ENCODE results near the gene KRT12.

The KRT12 gene

DNA sequence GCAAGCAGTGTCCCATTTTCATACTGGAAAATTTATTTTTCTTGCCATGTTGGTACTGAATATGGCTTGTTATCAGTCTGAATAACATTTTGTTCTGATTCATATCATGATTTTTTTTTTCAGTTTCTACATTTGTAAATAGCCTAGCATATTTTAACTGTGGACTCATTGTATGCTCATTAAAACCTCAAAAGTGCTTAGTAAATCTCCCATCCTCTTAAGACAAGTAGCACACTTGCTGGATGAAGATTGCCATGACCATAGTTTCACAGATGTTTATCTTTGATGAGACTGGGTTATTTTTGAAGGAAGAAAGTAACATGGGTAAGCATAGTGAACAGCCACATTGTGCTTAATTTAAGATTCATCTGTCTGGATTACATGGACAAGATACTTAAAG is 45.5 kb downstream of the KRT12 start:
- Histone ChIP-seq H3K4me3 (ENCODE audit: low read length) (no peak overlapping the region), H3K36me3 (replicated peaks; ENCODE audit: low read depth, low read length) (peaks cover 13% of the 10 kb centered on the region), H3K4me2 (ENCODE audit: low read length) (no peak overlapping the region), H3K79me2 (ENCODE audit: low read length) (peaks cover 12% of the 10 kb centered on the region), H3K4me1 (ENCODE audit: low read length) (peaks cover 30% of the 10 kb centered on the region), H3K27me3 (ENCODE audit: low read depth, low read length) (no peaks in the 10 kb centered on the region), H3K9ac (ENCODE audit: low read length) (no peak overlapping the region), H2AFZ (ENCODE audit: low read depth, low read length) (no peak overlapping the region), H4K20me1 (ENCODE audit: insufficient read depth, low read length) (no peaks in the 10 kb centered on the region), H3K27ac (ENCODE audit: low read length) (no peak overlapping the region), H3K9me3 (ENCODE audit: insufficient read depth, low read length) (no peaks in the 10 kb centered on the region)
- no peak for TF ChIP-seq EZH2phosphoT487 (IDR thresholded peaks at IDR 0.05; ENCODE audit: low read depth)
- TF ChIP-seq, protein P1, sequence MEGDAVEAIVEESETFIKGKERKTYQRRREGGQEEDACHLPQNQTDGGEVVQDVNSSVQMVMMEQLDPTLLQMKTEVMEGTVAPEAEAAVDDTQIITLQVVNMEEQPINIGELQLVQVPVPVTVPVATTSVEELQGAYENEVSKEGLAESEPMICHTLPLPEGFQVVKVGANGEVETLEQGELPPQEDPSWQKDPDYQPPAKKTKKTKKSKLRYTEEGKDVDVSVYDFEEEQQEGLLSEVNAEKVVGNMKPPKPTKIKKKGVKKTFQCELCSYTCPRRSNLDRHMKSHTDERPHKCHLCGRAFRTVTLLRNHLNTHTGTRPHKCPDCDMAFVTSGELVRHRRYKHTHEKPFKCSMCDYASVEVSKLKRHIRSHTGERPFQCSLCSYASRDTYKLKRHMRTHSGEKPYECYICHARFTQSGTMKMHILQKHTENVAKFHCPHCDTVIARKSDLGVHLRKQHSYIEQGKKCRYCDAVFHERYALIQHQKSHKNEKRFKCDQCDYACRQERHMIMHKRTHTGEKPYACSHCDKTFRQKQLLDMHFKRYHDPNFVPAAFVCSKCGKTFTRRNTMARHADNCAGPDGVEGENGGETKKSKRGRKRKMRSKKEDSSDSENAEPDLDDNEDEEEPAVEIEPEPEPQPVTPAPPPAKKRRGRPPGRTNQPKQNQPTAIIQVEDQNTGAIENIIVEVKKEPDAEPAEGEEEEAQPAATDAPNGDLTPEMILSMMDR (IDR thresholded peaks at IDR 0.05; ENCODE audit: low read depth, low read length): no peak

DNA sequence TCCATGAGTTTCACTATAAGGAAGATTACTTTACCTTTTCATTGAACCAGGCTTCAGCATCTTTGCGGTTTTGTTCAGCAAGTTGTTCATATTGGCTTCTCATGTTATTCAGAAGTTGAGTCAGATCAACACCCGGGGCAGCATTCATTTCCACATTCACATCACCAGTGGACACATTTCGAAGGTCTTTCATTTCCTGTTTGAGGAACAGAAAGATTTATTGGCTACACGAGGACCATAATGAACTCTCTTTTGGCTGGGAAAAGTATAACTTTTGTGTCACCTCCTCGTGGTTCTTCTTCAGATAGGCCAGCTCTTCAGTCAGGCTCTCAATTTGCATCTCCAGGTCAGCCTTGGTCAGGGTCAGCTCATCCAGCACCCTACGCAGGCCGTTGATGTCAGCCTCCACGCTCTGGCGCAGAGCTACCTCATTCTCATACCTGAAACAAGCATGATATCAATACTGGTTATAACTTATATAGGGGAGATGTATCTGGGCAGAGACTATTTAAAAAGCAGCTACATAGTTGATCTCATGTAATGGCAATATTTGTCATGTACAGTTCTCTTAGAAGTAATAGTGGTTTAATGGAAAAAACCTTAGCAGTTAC is 46.7 kb downstream of the KRT12 start:
- H3K27me3 ChIP-seq (ENCODE audit: low read depth, low read length): no peaks in the 10 kb centered on the region
- H3K36me3 ChIP-seq (replicated peaks; ENCODE audit: low read depth, low read length): peaks cover 13% of the 10 kb centered on the region
- peaks cover 12% of the 10 kb centered on the region for H3K79me2 ChIP-seq (ENCODE audit: low read length)
- peak overlapping the region; percentile 91 for H3K4me2 ChIP-seq (ENCODE audit: low read length)
- H3K4me1 ChIP-seq (ENCODE audit: low read length): peaks cover 30% of the 10 kb centered on the region
- no peak overlapping the region for H2AFZ ChIP-seq (ENCODE audit: low read depth, low read length)
- no peak for TF ChIP-seq EZH2phosphoT487 (IDR thresholded peaks at IDR 0.05; ENCODE audit: low read depth)
- TF ChIP-seq, protein P1 (IDR thresholded peaks at IDR 0.05; ENCODE audit: low read depth, low read length): no peak
- no peaks in the 10 kb centered on the region for H3K9me3 ChIP-seq (ENCODE audit: insufficient read depth, low read length)
- no peaks in the 10 kb centered on the region for H4K20me1 ChIP-seq (ENCODE audit: insufficient read depth, low read length)
- peak overlapping the region; percentile 92 for H3K4me3 ChIP-seq (ENCODE audit: low read length)
- H3K27ac ChIP-seq (ENCODE audit: low read length): peak overlapping the region; percentile 69
- H3K9ac ChIP-seq (ENCODE audit: low read length): no peak overlapping the region

DNA sequence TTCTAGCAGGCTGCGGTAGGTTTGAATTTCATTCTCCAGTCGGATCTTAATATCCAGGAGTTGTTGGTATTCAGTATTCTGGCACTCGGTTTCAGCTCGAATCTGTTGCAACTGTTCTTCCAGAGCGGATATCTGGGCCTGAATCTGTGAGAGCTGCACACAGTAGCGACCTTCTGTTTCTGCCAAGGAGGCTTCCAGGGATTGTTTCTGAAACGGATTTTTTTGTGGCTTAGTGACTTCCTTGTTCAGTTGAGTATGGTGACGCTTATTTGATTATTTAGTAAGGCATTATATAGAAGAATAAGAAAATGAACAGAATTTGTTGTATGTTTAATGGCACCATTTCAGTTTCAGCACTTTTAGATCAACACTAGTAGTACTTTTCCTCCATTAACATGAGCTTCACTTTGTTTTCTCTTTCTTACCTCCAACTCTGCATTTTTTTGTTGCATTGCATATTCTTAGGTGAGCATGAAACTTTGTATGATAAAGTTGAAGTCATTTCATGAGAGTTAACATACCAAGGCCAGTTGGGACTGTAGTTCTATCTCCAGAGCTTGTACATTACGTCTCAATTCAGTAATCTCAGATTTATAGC is 47.4 kb downstream of the KRT12 start:
- TF ChIP-seq EZH2phosphoT487 (IDR thresholded peaks at IDR 0.05; ENCODE audit: low read depth): no peak
- TF ChIP-seq, protein P1 (IDR thresholded peaks at IDR 0.05; ENCODE audit: low read depth, low read length): no peak
- Histone ChIP-seq H3K36me3 (replicated peaks; ENCODE audit: low read depth, low read length) (peaks cover 13% of the 10 kb centered on the region), H2AFZ (ENCODE audit: low read depth, low read length) (peak overlapping the region; percentile 92), H3K4me1 (ENCODE audit: low read length) (peaks cover 29% of the 10 kb centered on the region), H3K4me2 (ENCODE audit: low read length) (peak overlapping the region; percentile 91), H4K20me1 (ENCODE audit: insufficient read depth, low read length) (no peaks in the 10 kb centered on the region), H3K9me3 (ENCODE audit: insufficient read depth, low read length) (no peaks in the 10 kb centered on the region), H3K27ac (ENCODE audit: low read length) (peak overlapping the region; percentile 69), H3K27me3 (ENCODE audit: low read depth, low read length) (no peaks in the 10 kb centered on the region), H3K4me3 (ENCODE audit: low read length) (peak overlapping the region; percentile 92), H3K79me2 (ENCODE audit: low read length) (peaks cover 12% of the 10 kb centered on the region), H3K9ac (ENCODE audit: low read length) (peak overlapping the region; percentile 71)

DNA sequence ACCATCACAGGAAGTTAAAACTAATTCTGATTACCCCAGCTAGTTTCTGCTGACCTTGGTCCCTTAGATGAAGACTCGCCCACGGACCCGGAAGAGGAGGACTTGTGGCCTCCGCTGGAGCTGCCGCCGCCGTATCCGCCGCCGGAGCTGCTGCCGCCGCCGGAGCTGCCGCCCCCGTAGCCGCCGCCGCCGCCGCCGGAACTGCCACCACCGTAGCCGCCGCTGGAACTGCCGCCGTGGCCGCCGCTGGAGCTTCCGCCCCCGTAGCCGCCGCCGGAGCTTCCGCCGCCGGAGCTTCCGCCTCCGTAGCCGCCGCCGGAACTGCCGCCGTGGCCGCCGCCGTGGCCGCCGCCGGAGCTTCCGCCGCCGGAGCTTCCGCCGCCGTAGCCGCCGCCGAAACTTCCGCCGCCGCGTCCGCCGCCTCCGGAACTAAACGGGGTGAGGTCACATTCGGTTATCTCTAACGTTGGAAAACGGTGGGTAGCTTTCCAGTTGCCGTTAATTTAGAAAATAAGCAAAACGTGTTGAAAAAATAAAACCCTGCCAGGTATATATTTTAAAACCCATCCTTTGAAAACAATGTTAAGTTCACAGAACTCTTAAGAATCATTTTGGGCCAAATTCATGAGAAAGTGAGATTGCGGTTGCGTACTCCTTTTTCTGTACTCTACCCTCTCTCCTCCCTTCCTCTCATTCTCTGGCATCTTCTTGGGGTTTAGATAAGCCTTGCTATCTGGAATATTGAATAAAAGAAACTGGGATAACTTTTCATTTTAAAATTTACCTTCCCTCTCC is 48.1 kb downstream of the KRT12 start:
- peak overlapping the region; percentile 92 for H3K4me3 ChIP-seq (ENCODE audit: low read length)

More for the DNA sequence above, 48.1 kb downstream of the KRT12 start:
- H3K4me2 ChIP-seq (ENCODE audit: low read length): peak overlapping the region; percentile 91
- no peaks in the 10 kb centered on the region for H4K20me1 ChIP-seq (ENCODE audit: insufficient read depth, low read length)
- H3K9ac ChIP-seq (ENCODE audit: low read length): peak overlapping the region; percentile 83
- H3K27me3 ChIP-seq (ENCODE audit: low read depth, low read length): no peaks in the 10 kb centered on the region
- no peak for TF ChIP-seq EZH2phosphoT487 (IDR thresholded peaks at IDR 0.05; ENCODE audit: low read depth)
- TF ChIP-seq, protein P1 (IDR thresholded peaks at IDR 0.05; ENCODE audit: low read depth, low read length): no peak
- H3K9me3 ChIP-seq (ENCODE audit: insufficient read depth, low read length): no peaks in the 10 kb centered on the region
- H3K36me3 ChIP-seq (replicated peaks; ENCODE audit: low read depth, low read length): peaks cover 13% of the 10 kb centered on the region
- peak overlapping the region; percentile 73 for H3K27ac ChIP-seq (ENCODE audit: low read length)
- H3K79me2 ChIP-seq (ENCODE audit: low read length): peaks cover 12% of the 10 kb centered on the region
- peak overlapping the region; percentile 92 for H2AFZ ChIP-seq (ENCODE audit: low read depth, low read length)
- peaks cover 23% of the 10 kb centered on the region for H3K4me1 ChIP-seq (ENCODE audit: low read length)

Measured in OCI-LY3 (cell line).